Measurements from ENCODE around the gene PLEKHH2.
A peak's percentile ranks its signal among the peaks of the same experiment; 100 is the strongest.
"Not testable (repeated sequence)": the region's sequence is repeated elsewhere in the genome, so short reads cannot be mapped to it uniquely, and the experiment has no call there.

PLEKHH2 gene

GRCh38 chr2:43637030-43637803 is at the start of gene PLEKHH2:
Gene PLEKHH2 (plus strand): TSS chr2:43637260. CDS start chr2:43644674, 7,414 bp downstream.
- Histone ChIP-seq H3K9me3 (ENCODE audit: control insufficient read depth, insufficient read depth, low read depth, low read length) (peaks cover 3% of the 10 kb centered on the region), H3K27ac (ENCODE audit: low read depth, low read length) (no peak within 1 kb of the TSS), H3K4me1 (ENCODE audit: control insufficient read depth, insufficient read depth, low read length) (peaks cover 4% of the 10 kb centered on the region; the same call in 1 of the 2 replicates), H3K4me3 (ENCODE audit: low read depth, low read length) (peak within 1 kb of the TSS; percentile 81), H3K36me3 (ENCODE audit: control insufficient read depth, insufficient read depth, low read length) (no peaks in the 10 kb centered on the region), H3K27me3 (ENCODE audit: control insufficient read depth, insufficient read depth, low read length) (peaks cover 17% of the 10 kb centered on the region), H3K9ac (ENCODE audit: low read length) (no peak within 1 kb of the TSS)

GRCh38 chr2:43592443-43592842 is 44.6 kb upstream of the PLEKHH2 start:
- Histone ChIP-seq H3K27ac (ENCODE audit: low read depth, low read length) (no peak overlapping the region), H3K9me3 (ENCODE audit: control insufficient read depth, insufficient read depth, low read depth, low read length) (no peaks in the 10 kb centered on the region), H3K27me3 (ENCODE audit: control insufficient read depth, insufficient read depth, low read length) (no peaks in the 10 kb centered on the region), H3K9ac (ENCODE audit: low read length) (no peak overlapping the region), H3K4me3 (ENCODE audit: low read depth, low read length) (no peak overlapping the region), H3K4me1 (ENCODE audit: control insufficient read depth, insufficient read depth, low read length) (no peaks in the 10 kb centered on the region; the same call in 1 of the 2 replicates), H3K36me3 (ENCODE audit: control insufficient read depth, insufficient read depth, low read length) (peaks cover 24% of the 10 kb centered on the region)

GRCh38 chr2:43593254-43593653 is 43.8 kb upstream of the PLEKHH2 start:
- H3K27ac ChIP-seq (ENCODE audit: low read depth, low read length) = no peak overlapping the region
- no peaks in the 10 kb centered on the region for H3K9me3 ChIP-seq (ENCODE audit: control insufficient read depth, insufficient read depth, low read depth, low read length)
- H3K9ac ChIP-seq (ENCODE audit: low read length) = peak overlapping the region; percentile 9
- H3K4me1 ChIP-seq (ENCODE audit: control insufficient read depth, insufficient read depth, low read length) = no peaks in the 10 kb centered on the region; the same call in 1 of the 2 replicates
- peaks cover 21% of the 10 kb centered on the region for H3K36me3 ChIP-seq (ENCODE audit: control insufficient read depth, insufficient read depth, low read length)
- no peaks in the 10 kb centered on the region for H3K27me3 ChIP-seq (ENCODE audit: control insufficient read depth, insufficient read depth, low read length)
- no peak overlapping the region for H3K4me3 ChIP-seq (ENCODE audit: low read depth, low read length)

GRCh38 chr2:43594875-43595274 is 42.2 kb upstream of the PLEKHH2 start:
- peaks cover 12% of the 10 kb centered on the region for H3K36me3 ChIP-seq (ENCODE audit: control insufficient read depth, insufficient read depth, low read length)
- H3K9ac ChIP-seq (ENCODE audit: low read length) = peak overlapping the region; percentile 96
- H3K27ac ChIP-seq (ENCODE audit: low read depth, low read length) = no peak overlapping the region

GRCh38 chr2:43595603-43596412 is 41.3 kb upstream of the PLEKHH2 start, which contains the start of gene THADA:
Gene THADA (minus strand): TSS chr2:43596038. CDS start chr2:43592392, 3,646 bp downstream.
- Histone ChIP-seq H3K4me3 (ENCODE audit: low read depth, low read length) (peak within 1 kb of the TSS; percentile 95), H3K36me3 (ENCODE audit: control insufficient read depth, insufficient read depth, low read length) (peaks cover 4% of the 10 kb centered on the region), H3K27me3 (ENCODE audit: control insufficient read depth, insufficient read depth, low read length) (no peaks in the 10 kb centered on the region), H3K4me1 (ENCODE audit: control insufficient read depth, insufficient read depth, low read length) (no peaks in the 10 kb centered on the region; the same call in 1 of the 2 replicates), H3K9ac (ENCODE audit: low read length) (peak within 1 kb of the TSS; percentile 96), H3K27ac (ENCODE audit: low read depth, low read length) (peak within 1 kb of the TSS; percentile 83), H3K9me3 (ENCODE audit: control insufficient read depth, insufficient read depth, low read depth, low read length) (no peaks in the 10 kb centered on the region)

More at GRCh38 chr2:43594875-43595274, 42.2 kb upstream of the PLEKHH2 start:
- no peaks in the 10 kb centered on the region for H3K9me3 ChIP-seq (ENCODE audit: control insufficient read depth, insufficient read depth, low read depth, low read length)
- H3K4me3 ChIP-seq (ENCODE audit: low read depth, low read length) = peak overlapping the region; percentile 95
- H3K4me1 ChIP-seq (ENCODE audit: control insufficient read depth, insufficient read depth, low read length) = no peaks in the 10 kb centered on the region; the same call in 1 of the 2 replicates
- H3K27me3 ChIP-seq (ENCODE audit: control insufficient read depth, insufficient read depth, low read length) = no peaks in the 10 kb centered on the region

- H3K27me3 ChIP-seq (ENCODE audit: control insufficient read depth, insufficient read depth, low read length); H3K9ac ChIP-seq (ENCODE audit: low read length); H3K4me3 ChIP-seq (ENCODE audit: low read depth, low read length); H3K27ac ChIP-seq (ENCODE audit: low read depth, low read length); H3K4me1 ChIP-seq (ENCODE audit: control insufficient read depth, insufficient read depth, low read length); H3K9me3 ChIP-seq (ENCODE audit: control insufficient read depth, insufficient read depth, low read depth, low read length); H3K36me3 ChIP-seq (ENCODE audit: control insufficient read depth, insufficient read depth, low read length): not testable (repeated sequence)
Observed at GRCh38 chr2:43600596-43600995, 36.5 kb upstream of the PLEKHH2 start.

GRCh38 chr2:43604674-43605073 is 32.4 kb upstream of the PLEKHH2 start:
- no peaks in the 10 kb centered on the region for H3K36me3 ChIP-seq (ENCODE audit: control insufficient read depth, insufficient read depth, low read length)
- H3K9me3 ChIP-seq (ENCODE audit: control insufficient read depth, insufficient read depth, low read depth, low read length) = no peaks in the 10 kb centered on the region
- no peak overlapping the region for H3K27ac ChIP-seq (ENCODE audit: low read depth, low read length)
- H3K4me1 ChIP-seq (ENCODE audit: control insufficient read depth, insufficient read depth, low read length) = peaks cover 9% of the 10 kb centered on the region; the same call in 1 of the 2 replicates
- no peaks in the 10 kb centered on the region for H3K27me3 ChIP-seq (ENCODE audit: control insufficient read depth, insufficient read depth, low read length)
- no peak overlapping the region for H3K9ac ChIP-seq (ENCODE audit: low read length)
- no peak overlapping the region for H3K4me3 ChIP-seq (ENCODE audit: low read depth, low read length)

- H3K9me3 ChIP-seq (ENCODE audit: control insufficient read depth, insufficient read depth, low read depth, low read length) = no peaks in the 10 kb centered on the region
- no peaks in the 10 kb centered on the region for H3K36me3 ChIP-seq (ENCODE audit: control insufficient read depth, insufficient read depth, low read length)
- H3K9ac ChIP-seq (ENCODE audit: low read length) = no peak overlapping the region
- peaks cover 9% of the 10 kb centered on the region; the same call in 1 of the 2 replicates for H3K4me1 ChIP-seq (ENCODE audit: control insufficient read depth, insufficient read depth, low read length)
- no peak overlapping the region for H3K4me3 ChIP-seq (ENCODE audit: low read depth, low read length)
- no peaks in the 10 kb centered on the region for H3K27me3 ChIP-seq (ENCODE audit: control insufficient read depth, insufficient read depth, low read length)
- no peak overlapping the region for H3K27ac ChIP-seq (ENCODE audit: low read depth, low read length)
Observed at GRCh38 chr2:43605079-43605655, 31.9 kb upstream of the PLEKHH2 start.

GRCh38 chr2:43605851-43606250 is 31.2 kb upstream of the PLEKHH2 start:
- Histone ChIP-seq H3K9ac (ENCODE audit: low read length) (no peak overlapping the region), H3K4me3 (ENCODE audit: low read depth, low read length) (no peak overlapping the region), H3K4me1 (ENCODE audit: control insufficient read depth, insufficient read depth, low read length) (peaks cover 9% of the 10 kb centered on the region; the same call in 1 of the 2 replicates), H3K27ac (ENCODE audit: low read depth, low read length) (no peak overlapping the region), H3K9me3 (ENCODE audit: control insufficient read depth, insufficient read depth, low read depth, low read length) (no peaks in the 10 kb centered on the region), H3K36me3 (ENCODE audit: control insufficient read depth, insufficient read depth, low read length) (no peaks in the 10 kb centered on the region), H3K27me3 (ENCODE audit: control insufficient read depth, insufficient read depth, low read length) (no peaks in the 10 kb centered on the region)

- Histone ChIP-seq H3K9ac (ENCODE audit: low read length) (no peak overlapping the region), H3K9me3 (ENCODE audit: control insufficient read depth, insufficient read depth, low read depth, low read length) (no peaks in the 10 kb centered on the region), H3K4me3 (ENCODE audit: low read depth, low read length) (no peak overlapping the region), H3K36me3 (ENCODE audit: control insufficient read depth, insufficient read depth, low read length) (no peaks in the 10 kb centered on the region), H3K4me1 (ENCODE audit: control insufficient read depth, insufficient read depth, low read length) (peaks cover 12% of the 10 kb centered on the region), H3K27me3 (ENCODE audit: control insufficient read depth, insufficient read depth, low read length) (no peaks in the 10 kb centered on the region), H3K27ac (ENCODE audit: low read depth, low read length) (no peak overlapping the region)
Observed at GRCh38 chr2:43609290-43609918, 27.7 kb upstream of the PLEKHH2 start.

All from HUES6 (cell line).